H1 (cell line): ENCODE results near the gene DOK1. TPM values are rescaled to one million over a fixed set of nuclear protein-coding genes. Genes with fewer than 3 reads are reported as not detected.

Experiments used
- CHD7 ChIP-seq: fragments of 300-600 bp; sonication (generic); IDR thresholded peaks from 2 replicates; pipeline ENCODE4 v1.7.1; 2012; ENCODE audit warnings: low read length, moderate library complexity, mild to moderate bottlenecking, inconsistent platforms; ENCODE audit not compliant: insufficient replicate concordance
- PHF8 ChIP-seq: fragments of 200-600 bp; sonication (generic); conservative IDR thresholded peaks from 2 replicates; pipeline ENCODE4 v1.7.1; 2012; ENCODE audit warnings: low read depth, mild to moderate bottlenecking, inconsistent platforms, low read length, moderate library complexity
- POLR2AphosphoS5 ChIP-seq: IDR thresholded peaks from 2 replicates; pipeline ENCODE4 v1.6.1; 2011; ENCODE audit warnings: low read depth, low read length
- RFX5 ChIP-seq: IDR thresholded peaks from 2 replicates; pipeline ENCODE4 v1.6.1; 2011; ENCODE audit warnings: low read depth, low read length, improper control_type of control experiment, borderline replicate concordance
- SIN3A ChIP-seq, 2 experiments: IDR thresholded peaks in 1 of 2; conservative IDR thresholded peaks in 1 of 2; 2 replicates each; pipeline ENCODE4 v1.6.1; 2011 to 2012; ENCODE audit warnings: low read length in 2 of 2, improper control_type of control experiment in 1 of 2, low read depth in 1 of 2, mild to moderate bottlenecking in 1 of 2
- SIRT6 ChIP-seq: IDR thresholded peaks from one replicate; pipeline ENCODE4 v1.7.1; 2012; ENCODE audit warnings: low read length, inconsistent platforms
- TAF7 ChIP-seq: optimal IDR thresholded peaks from 2 replicates; pipeline ENCODE3; 2011; ENCODE audit warnings: low read depth, mild to moderate bottlenecking, inconsistent platforms, low read length, moderate library complexity, borderline replicate concordance
- polyA plus RNA-seq, 7 experiments: library from polyadenylated mRNA; depleted of rRNA in 3 of 7; stranded (reverse) in 5 of 7; unstranded in 2 of 7; fragments of >200 nt in 5 of 7; fragments of 200-250 nt in 2 of 7; gene quantifications; 1 replicate in 5 of 7; 2 replicates in 1 of 7; 4 replicates in 1 of 7; pipeline versions ENCODE4 v1.2.1 to v1.2.3, GENCODE V29; 2011 to 2013; ENCODE audit warnings: missing spikeins in 2 of 7, mixed read lengths in 2 of 7
- total RNA-seq: library from RNA; stranded (reverse); fragmentation: NEBNext Ultra II Directional; extraction: Animal tissue kit (Norgen Biotek cat#: 25700); gene quantifications from 2 replicates; pipeline ENCODE4 v1.2.1, GENCODE V29; 2021
- TF ChIP-seq, protein P1 (sequence below): IDR thresholded peaks from 2 replicates; pipeline ENCODE4 v1.6.1; 2011; ENCODE audit warnings: low read length, improper control_type of control experiment

Gene DOK1
- total and polyA plus RNA-seq, 2 of the 8 experiments (the other 6 are each of a cell fraction or from before 2014, with no cell fraction given) = 11.0 to 14.3 TPM

- TF ChIP-seq CHD7 (no peak), PHF8 (peak; percentile 92), SIN3A (conservative IDR thresholded peaks at IDR 0.05 in 1 of 2, IDR thresholded peaks at IDR 0.05 in 1 of 2; ENCODE audit: low read depth in 1 of 2, low read length in 2 of 2) (peak in 1 of 2 experiments; percentile 71; a peak in 2 of 4 replicates), POLR2AphosphoS5 (0 out of 2 replicates have a peak, but pooled peaks have one; percentile 52), SIRT6 (no peak), TAF7 (peak; percentile 18), RFX5 (no peak)
- TF ChIP-seq, protein P1, sequence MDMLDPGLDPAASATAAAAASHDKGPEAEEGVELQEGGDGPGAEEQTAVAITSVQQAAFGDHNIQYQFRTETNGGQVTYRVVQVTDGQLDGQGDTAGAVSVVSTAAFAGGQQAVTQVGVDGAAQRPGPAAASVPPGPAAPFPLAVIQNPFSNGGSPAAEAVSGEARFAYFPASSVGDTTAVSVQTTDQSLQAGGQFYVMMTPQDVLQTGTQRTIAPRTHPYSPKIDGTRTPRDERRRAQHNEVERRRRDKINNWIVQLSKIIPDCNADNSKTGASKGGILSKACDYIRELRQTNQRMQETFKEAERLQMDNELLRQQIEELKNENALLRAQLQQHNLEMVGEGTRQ = peak; percentile 72
These were observed 47.2 kb upstream of the DOK1 start, which contains the start of gene PCGF1 (continued) for GRCh38 chr2:74507145-74507925.
